AG04450 (cell line): ENCODE data around the gene LRIT1. TPM values are rescaled to one million over a fixed set of nuclear protein-coding genes. Genes with fewer than 3 reads are reported as not detected.

Source experiments
- CTCF ChIA-PET: fragments of 300-600, 350-600 bp; formaldehyde crosslinking; extraction: SDS; loops from one replicate; lab custom pipeline; 2022; ENCODE audit warnings: antibody characterized with exemption, inconsistent platforms; lab: Charles Lee
- POLR2A ChIA-PET: fragments of 350-600 bp; formaldehyde crosslinking; extraction: SDS; loops from one replicate; lab custom pipeline; 2021; ENCODE audit warnings: antibody characterized with exemption, inconsistent platforms; lab: Yijun Ruan, JAX
- DNase-seq: peaks from one replicate; pipeline ENCODE4 v3.0.0-alpha.2; 2011; ENCODE audit warnings: low read depth, low spot score
- H3K27ac ChIP-seq: one replicate; pipeline ENCODE4 v1.5.1; 2012; ENCODE audit warnings: low read depth, low read length, control low read depth
- H3K27me3 ChIP-seq: one replicate; pipeline ENCODE4 v1.6.0; 2012; ENCODE audit warnings: low read length; ENCODE audit not compliant: control insufficient read depth, insufficient read depth
- H3K4me3 ChIP-seq: 2 replicates; pipeline ENCODE4 v1.5.1; 2011; ENCODE audit warnings: mild to moderate bottlenecking, low read depth, low read length, control low read depth
- H3K9me3 ChIP-seq: 2 replicates; pipeline ENCODE4 v1.5.1; 2012; ENCODE audit warnings: low read length; ENCODE audit not compliant: control insufficient read depth, insufficient read depth
- polyA plus RNA-seq: library from polyadenylated mRNA; depleted of rRNA; stranded (reverse); fragments of >200 nt; gene quantifications from 2 replicates; pipeline ENCODE4 v1.2.3, GENCODE V29; 2011
- TF ChIP-seq, protein P1 (sequence below): IDR thresholded peaks from 2 replicates; pipeline ENCODE4 v1.5.1; 2011; ENCODE audit warnings: low read depth, low read length, control low read depth, inconsistent platforms

LRIT1 gene
- polyA plus RNA-seq, 1 experiment: not detected

DNA sequence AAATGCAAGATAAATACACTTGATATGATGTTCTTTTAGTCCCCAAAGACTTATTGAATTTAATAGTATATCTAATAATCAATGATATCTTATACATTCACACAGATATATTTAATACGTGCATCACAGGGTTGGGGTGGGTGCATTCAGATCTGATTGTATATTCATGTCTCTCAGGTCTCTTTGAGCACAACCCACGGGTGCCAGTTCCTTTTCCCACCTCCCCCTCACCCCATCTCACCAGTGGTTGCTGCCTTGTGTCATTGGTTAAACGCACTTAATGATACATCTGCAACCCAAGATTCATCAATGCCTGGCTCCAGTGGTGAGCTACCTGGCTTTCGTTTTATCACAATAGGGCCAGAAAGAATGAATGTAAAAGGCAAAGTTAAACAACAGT lies 6.2 kb downstream of the LRIT1 start:
- Histone ChIP-seq H3K27ac (no peak overlapping the region), H3K27me3 (peaks cover 2% of the 10 kb centered on the region), H3K9me3 (no peaks in the 10 kb centered on the region; the same call in 1 of the 2 replicates), H3K4me3 (no peak overlapping the region)
- ChIA-PET POLR2A (no interaction called here), CTCF (no interaction called here)
- TF ChIP-seq, protein P1, sequence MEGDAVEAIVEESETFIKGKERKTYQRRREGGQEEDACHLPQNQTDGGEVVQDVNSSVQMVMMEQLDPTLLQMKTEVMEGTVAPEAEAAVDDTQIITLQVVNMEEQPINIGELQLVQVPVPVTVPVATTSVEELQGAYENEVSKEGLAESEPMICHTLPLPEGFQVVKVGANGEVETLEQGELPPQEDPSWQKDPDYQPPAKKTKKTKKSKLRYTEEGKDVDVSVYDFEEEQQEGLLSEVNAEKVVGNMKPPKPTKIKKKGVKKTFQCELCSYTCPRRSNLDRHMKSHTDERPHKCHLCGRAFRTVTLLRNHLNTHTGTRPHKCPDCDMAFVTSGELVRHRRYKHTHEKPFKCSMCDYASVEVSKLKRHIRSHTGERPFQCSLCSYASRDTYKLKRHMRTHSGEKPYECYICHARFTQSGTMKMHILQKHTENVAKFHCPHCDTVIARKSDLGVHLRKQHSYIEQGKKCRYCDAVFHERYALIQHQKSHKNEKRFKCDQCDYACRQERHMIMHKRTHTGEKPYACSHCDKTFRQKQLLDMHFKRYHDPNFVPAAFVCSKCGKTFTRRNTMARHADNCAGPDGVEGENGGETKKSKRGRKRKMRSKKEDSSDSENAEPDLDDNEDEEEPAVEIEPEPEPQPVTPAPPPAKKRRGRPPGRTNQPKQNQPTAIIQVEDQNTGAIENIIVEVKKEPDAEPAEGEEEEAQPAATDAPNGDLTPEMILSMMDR: no peak
- DNase-seq: no peak

DNA sequence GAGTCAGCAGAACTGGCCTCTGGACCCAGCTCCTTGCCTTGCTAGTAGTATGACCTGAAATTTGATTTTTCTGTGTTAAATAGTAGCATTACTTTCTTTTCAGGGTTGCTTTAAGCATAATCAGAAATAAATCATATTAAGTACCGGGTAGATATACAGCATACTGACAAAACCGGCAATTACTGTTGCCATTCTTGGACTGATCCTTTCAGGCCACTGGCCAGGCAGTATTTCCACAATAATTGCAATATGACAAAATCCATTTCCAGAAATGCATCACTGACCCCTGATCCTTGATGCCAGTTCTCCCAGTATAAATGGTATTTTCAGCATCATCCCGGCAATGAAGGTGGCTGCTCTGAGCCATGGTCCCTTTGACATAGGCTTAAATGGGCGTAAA lies 6.9 kb downstream of the LRIT1 start:
- TF ChIP-seq, protein P1: no peak
- H3K4me3 ChIP-seq: no peak overlapping the region
- CTCF ChIA-PET: no interaction called here
- no peaks in the 10 kb centered on the region for H3K27me3 ChIP-seq
- DNase-seq: no peak
- no peak overlapping the region for H3K27ac ChIP-seq
- POLR2A ChIA-PET: no interaction called here
- no peaks in the 10 kb centered on the region; the same call in 1 of the 2 replicates for H3K9me3 ChIP-seq

- H3K9me3 ChIP-seq: no peaks in the 10 kb centered on the region; the same call in 1 of the 2 replicates
- no peak overlapping the region for H3K4me3 ChIP-seq
- H3K27me3 ChIP-seq: no peaks in the 10 kb centered on the region
- ChIA-PET POLR2A (no interaction called here), CTCF (no interaction called here)
- DNase-seq: no peak
- H3K27ac ChIP-seq: no peak overlapping the region
- TF ChIP-seq, protein P1: no peak
Observed at GRCh38 chr10:84233940-84234339, 7.4 kb downstream of the LRIT1 start.

DNA sequence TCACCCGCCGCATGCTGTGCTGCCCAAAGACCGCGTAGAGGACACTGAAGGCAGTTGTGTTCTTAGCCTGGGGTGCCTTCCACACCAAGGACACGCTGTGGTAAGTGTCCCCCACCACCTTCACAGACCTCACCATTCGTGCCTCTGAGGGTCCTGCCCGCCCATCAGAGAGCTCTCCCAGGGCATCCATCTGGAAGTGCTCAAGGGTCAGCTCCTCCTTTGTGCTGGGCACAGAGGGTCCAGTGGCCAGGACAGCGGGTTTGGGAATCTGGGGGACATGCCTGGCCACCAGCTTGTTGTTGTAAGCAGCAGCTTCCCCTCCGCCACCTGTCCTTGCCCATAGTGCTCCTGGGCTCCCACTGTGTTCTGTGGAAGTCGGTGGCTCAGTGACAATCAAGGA lies 9.0 kb downstream of the LRIT1 start:
- H3K27ac ChIP-seq: no peak overlapping the region
- H3K4me3 ChIP-seq: no peak overlapping the region
- H3K9me3 ChIP-seq: no peaks in the 10 kb centered on the region; the same call in 1 of the 2 replicates
- CTCF ChIA-PET: no interaction called here
- POLR2A ChIA-PET: no interaction called here
- no peak for DNase-seq
- H3K27me3 ChIP-seq: no peaks in the 10 kb centered on the region
- TF ChIP-seq, protein P1: no peak

DNA sequence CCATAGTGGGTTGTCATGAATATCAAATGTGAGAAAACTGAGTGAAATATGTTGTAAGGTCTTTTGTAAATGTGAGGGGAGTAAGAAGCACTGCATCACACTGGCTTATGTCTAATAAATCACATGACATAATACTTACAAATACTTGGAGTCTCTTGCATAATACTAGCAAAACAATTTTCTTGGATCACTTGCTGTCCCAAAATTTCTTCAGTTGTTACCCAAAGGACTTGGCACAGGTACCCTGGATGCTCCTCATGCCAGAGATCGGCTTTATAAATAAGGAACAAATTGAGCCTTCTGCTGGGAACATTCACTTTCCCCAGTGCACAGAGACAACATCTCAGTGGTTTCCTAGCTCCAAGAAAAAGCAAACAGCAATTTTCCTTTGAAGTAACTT lies 11.0 kb downstream of the LRIT1 start:
- no peaks in the 10 kb centered on the region for H3K27me3 ChIP-seq
- DNase-seq: no peak
- no peak overlapping the region for H3K27ac ChIP-seq
- ChIA-PET CTCF (no interaction called here), POLR2A (no interaction called here)
- TF ChIP-seq, protein P1: no peak
- H3K9me3 ChIP-seq: no peaks in the 10 kb centered on the region
- no peak overlapping the region for H3K4me3 ChIP-seq
